ENCODE data around the gene CYP39A1.

The CYP39A1 gene

DNA sequence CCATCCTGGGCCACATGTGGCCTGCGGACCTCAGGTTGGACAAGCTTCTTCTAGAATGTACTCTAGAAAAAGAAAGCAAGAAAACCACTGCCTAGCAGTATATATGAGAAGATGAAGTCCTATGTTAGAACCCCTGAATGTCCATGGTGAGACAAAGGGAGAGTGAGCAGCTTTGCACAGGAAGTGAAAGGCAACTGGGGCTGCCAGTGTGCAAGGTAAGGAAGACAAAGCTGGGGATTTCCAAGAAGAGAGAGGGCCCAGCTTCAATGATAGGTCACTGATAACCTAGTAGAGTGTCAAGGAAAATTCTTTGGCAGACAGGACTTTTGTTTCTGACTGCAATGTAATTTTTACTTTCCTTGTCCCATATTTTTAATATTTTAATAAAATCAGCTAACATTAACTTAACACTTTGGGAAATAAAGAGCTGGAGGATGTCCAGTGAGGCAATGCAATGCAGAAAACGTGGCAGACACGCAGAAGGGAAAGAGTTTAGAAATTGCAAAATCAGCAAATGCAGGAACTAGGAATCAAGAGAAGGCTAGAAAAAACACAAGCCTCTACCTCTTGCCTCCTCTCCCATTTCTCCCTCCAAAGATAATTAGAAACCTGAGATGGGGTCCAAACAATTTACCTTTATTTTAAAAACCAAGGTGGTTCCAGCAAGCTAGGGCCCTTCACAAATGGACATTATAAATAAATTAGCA is 47.4 kb downstream of the CYP39A1 start:
- in situ Hi-C loops (cut with MboI; ENCODE audit: low pct_unique_long_range_greater_than_20kb, low sequenced_read_pairs) = no loop called here

DNA sequence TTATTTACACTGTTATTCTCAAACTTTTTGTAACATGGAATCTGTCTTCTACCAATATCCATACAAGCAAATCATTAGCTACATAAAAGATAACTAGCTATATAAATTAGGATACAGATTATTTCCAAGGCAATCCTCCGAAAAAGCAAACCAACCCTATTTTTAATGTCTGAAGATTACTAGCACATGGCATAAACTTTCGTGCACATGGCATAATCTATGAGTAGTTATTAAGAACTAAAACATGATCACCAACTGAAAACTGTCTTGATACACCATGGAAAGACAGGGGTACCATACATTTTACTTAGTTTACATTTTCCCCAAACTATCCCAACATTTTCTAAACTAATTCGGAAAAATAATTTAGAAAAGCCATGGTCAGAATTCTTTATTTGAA is 54.4 kb downstream of the CYP39A1 start:
- in situ Hi-C loops (cut with MboI; ENCODE audit: low pct_unique_long_range_greater_than_20kb, low sequenced_read_pairs) = no loop called here
- DNase-seq = no peak

More for the DNA sequence above, 47.4 kb downstream of the CYP39A1 start:
- DNase-seq = no peak

DNA sequence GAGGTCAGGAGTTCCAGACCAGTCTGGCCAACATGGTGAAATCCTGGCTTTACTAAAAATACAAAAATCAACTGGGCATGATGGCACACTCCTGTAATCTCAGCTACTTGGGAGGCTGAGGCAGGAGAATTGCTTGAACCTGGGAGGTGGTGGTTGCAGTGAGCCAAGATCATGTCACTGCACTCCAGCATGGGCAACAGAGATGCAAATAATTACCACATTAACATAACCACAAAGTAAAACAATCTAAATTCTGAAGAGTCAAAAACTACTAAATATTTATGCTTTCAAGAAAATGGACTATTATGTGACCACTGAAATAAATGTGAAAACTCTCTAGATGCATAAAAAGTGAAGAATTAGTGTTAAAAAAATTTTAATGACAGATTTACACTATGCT is 59.9 kb downstream of the CYP39A1 start:
- no peak for DNase-seq
- in situ Hi-C loops (cut with MboI; ENCODE audit: low pct_unique_long_range_greater_than_20kb, low sequenced_read_pairs) = no loop called here

DNA sequence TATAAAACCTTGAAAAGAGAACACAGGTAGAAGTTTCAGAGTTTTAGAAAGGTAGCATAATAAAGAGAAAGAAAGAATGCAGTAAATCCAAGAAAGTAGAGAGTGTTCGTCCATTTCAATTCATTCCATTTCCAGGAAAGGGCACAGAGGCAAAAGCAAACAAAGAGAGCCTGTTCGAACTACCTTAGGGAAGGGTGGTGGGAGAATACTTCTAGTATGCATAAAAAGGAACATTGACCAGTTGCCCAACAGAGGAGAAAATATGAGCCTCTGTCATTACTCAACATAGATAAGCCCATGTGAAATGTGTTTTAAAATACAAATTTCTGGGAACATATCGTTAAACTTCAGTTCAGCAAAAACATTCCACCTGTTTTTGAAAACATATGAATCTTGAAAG is 60.6 kb downstream of the CYP39A1 start:
- DNase-seq = no peak

DNA sequence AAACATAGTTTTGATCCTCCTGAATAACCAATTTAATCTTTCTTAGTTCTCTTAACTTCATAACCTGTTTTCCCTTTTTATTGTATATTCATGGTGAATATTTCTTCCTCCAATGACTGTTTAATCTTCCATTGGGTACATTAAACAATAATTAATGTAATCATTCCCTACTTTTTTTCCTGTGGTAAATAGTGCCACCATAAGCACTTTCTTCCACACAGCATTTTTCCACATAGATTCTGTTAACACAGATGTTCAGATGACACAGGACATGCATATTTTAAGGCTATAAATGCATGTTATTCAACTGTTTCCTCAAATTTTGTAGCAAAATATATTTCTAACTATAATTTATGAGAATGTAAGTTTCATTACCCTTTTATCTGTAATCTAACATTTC is 61.9 kb downstream of the CYP39A1 start:
- no peak for DNase-seq
- in situ Hi-C loops (cut with MboI; ENCODE audit: low pct_unique_long_range_greater_than_20kb, low sequenced_read_pairs) = no loop called here

More for the DNA sequence above, 60.6 kb downstream of the CYP39A1 start:
- in situ Hi-C loops (cut with MboI; ENCODE audit: low pct_unique_long_range_greater_than_20kb, low sequenced_read_pairs) = no loop called here

DNA sequence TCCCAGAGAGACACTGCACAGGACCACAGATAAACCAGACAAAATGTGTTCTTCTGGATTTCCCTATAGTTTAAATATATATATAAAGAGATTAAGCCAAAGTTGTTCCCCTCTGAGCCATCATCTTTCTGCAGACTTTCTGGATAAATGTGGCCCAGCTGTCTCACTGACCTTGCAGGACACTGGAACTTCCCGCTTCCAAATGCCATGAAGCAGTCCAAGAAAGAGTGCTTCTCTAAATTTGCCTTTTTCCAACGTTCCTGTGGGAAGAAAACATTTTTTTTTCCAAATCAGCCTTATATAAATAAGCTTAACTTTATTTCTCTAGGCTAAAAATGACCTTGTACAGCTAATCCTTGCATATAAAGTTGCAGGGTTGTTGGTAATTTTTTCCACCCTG is 65.7 kb downstream of the CYP39A1 start:
- in situ Hi-C loops (cut with MboI; ENCODE audit: low pct_unique_long_range_greater_than_20kb, low sequenced_read_pairs) = no loop called here
- no peak for DNase-seq

DNA sequence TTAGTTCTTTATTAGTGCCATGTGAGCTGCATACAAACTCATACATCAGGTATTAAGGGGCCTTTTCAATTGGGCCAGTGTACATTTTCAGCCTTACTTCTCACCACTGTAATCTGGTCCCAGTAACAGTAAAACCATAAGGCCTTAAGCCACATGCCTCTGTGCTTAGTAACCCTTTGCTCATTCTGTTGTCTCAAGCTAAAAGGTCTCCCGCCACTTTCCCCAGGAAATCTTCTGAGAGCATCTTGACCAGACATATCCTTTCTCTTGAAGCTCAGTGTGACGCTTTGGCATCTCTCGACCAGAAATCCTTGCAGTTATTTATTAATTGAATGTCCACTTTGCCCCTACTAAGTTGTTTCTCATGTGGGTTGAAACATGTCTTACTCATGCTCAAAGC is 68.0 kb downstream of the CYP39A1 start:
- in situ Hi-C loops (cut with MboI; ENCODE audit: low pct_unique_long_range_greater_than_20kb, low sequenced_read_pairs) = no loop called here
- no peak for DNase-seq

DNA sequence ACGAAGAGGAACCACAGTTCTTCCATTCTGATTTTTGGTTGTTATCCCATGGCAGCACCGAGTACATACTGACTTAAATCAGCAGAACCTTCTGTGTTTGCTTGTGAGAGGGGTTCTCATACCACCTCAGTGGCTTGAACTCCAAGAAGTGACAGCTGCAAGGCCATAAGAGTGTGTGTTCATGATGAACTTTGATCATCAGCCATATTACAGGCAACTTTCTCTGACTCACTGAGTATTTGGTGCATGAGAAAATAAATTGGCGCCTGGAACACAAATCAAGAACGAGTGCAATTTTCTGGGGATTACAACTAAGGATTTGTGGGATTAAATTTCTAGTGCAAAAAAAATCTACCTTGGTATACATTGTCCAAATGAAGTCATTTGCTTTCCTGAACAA is 68.9 kb downstream of the CYP39A1 start:
- in situ Hi-C loops (cut with MboI; ENCODE audit: low pct_unique_long_range_greater_than_20kb, low sequenced_read_pairs) = no loop called here
- no peak for DNase-seq

DNA sequence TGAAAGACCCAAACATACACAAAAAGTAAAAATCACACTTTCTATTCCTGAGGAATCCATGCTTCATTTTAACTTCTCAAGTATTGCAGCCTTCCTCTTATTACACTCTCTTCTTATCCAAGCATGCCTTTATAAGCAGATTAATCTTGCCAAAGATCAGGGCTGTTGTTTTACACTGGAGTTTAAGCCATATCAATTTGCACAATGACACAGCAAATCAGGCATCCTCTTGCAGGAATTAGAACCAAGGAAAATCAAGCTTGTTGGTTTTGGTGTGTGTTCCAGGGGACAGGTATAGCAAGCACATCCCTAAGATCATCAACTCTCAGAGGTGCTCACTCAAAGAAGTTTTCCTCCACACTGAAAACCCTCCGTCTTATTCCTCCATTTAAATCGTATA is 69.5 kb downstream of the CYP39A1 start:
- in situ Hi-C loops (cut with MboI; ENCODE audit: low pct_unique_long_range_greater_than_20kb, low sequenced_read_pairs) = no loop called here
- DNase-seq = no peak

DNA sequence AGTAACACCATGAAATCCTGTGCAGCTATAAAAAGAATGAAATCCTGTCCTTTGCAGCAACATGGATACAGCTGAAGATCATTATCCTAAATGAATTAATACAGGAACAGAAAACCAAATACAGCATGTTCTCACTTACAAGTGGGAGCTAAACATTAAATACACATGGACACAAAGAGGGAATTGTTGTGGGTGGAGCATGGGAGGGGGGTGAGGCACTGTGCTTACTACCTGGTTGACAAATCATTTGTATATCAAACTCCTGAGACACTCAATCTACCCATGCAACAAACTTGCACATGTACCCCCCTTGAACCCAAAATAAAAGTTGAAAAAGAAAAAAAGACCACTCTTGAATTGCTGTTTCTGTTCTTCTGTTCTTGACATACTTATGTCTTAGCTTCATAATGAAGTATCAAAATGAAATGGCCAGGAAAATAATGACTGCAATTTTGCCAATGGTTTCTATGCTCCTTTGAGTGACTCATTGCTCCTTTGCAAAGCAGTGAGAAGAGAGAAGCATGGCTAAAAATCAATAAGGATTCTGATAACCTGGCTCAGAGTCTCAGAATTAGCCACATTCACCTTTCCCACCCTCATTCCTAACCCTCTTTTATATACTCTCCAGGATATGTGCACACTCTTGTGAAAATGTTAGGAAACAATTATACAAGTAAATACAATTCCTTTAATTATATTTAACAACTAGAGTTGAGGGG is 71.0 kb downstream of the CYP39A1 start:
- in situ Hi-C loops (cut with MboI; ENCODE audit: low pct_unique_long_range_greater_than_20kb, low sequenced_read_pairs) = no loop called here
- no peak for DNase-seq

DNA sequence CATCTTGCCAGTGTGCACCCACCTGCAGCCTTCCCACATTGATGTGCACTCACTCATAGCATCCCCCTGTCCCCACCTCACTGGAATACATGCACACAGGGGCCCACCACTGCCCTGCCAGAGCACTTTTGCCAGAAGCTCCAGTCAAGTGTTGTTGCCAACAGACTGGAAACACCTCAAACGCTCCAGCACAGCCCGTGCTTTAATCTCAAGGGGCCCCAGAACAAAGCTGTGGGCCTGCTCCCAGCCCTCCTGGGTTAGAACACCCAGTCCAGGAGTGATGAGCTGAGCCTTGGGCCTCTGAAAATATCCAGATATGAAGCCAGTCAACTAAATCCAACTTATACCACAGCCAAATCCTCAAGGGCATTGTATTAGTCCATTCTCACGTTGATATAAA is 77.1 kb downstream of the CYP39A1 start:
- no peak for DNase-seq
- in situ Hi-C loops (cut with MboI; ENCODE audit: low pct_unique_long_range_greater_than_20kb, low sequenced_read_pairs) = no loop called here

DNA sequence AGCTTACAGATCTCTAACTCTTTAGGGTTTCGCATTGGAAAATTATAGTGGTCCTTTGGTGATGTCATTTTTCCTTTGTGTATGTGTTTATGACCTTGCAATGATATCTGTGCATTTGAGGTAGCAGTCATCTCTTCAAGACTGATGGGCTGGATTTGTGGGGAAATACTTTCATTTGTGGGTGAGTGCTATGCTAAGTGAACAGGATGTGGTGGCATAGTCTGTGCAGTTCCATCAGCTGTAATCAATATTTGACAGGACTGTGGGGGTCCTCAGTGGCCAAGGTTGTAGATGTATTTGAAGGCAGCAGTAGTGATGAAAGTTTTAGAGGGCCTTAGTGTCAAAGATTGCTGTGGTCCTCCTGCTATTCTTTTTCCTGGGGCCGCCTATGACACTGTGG is 79.5 kb downstream of the CYP39A1 start:
- DNase-seq = no peak
- in situ Hi-C loops (cut with MboI; ENCODE audit: low pct_unique_long_range_greater_than_20kb, low sequenced_read_pairs) = no loop called here

DNA sequence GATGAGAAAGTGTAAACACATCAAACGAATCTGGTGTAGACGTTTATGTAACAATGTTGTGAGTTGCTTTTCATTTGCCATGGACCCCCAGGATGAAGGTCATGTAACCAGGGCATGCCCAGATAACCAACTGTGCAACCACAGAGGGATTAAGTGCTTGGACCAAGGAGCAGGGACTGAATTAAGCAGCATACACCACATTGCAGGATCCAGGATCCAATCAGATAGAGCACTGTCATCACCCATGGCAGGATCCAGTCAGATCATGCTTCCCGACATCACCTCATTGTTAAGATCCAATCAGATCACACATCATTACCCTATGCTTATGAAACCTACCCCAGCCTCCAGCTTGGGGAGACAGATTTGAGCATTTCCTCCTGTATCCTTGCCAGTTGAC is 87.1 kb downstream of the CYP39A1 start:
- in situ Hi-C loops (cut with MboI; ENCODE audit: low pct_unique_long_range_greater_than_20kb, low sequenced_read_pairs) = no loop called here
- DNase-seq = no peak

DNA sequence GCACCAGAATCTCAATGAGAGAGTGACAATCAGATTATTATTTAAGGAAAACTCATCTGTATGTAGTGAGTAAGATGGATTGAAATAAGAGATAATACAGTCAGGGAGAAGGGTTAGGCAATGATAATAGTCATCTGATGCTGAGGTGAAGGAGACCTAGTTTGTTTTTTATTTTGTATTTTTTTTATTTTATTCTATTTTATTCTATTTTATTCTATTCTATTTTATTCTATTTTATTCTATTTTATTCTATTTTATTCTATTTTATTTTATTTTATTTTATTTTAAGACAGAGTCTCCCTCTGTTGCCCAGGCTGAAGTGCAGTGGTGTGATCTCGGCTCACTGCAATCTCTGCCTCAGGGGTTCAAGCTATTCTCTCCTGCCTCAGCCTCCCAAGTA is 88.7 kb downstream of the CYP39A1 start:
- DNase-seq = no peak
- in situ Hi-C loops (cut with MboI; ENCODE audit: low pct_unique_long_range_greater_than_20kb, low sequenced_read_pairs) = no loop called here

DNA sequence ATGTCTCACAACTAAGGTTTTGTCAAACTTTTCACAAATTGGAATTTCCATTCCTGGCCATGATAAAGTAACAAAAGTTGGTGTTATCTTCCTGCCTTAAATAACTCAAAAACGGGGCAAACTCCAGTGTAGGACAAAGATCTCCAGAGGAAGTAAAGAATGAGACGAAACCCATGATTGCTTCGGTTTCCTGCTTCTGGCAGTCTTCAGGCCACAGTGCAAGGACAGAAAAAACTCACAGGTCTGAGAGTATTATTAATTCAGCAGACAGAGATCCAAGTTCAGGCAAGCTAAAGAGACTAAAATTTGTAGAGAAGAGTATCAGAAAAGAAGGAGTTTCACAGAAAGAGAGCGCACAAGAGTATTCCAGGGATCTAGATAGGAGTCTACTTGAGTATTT is 96.6 kb downstream of the CYP39A1 start:
- in situ Hi-C loops (cut with MboI; ENCODE audit: low pct_unique_long_range_greater_than_20kb, low sequenced_read_pairs) = no loop called here

DNA sequence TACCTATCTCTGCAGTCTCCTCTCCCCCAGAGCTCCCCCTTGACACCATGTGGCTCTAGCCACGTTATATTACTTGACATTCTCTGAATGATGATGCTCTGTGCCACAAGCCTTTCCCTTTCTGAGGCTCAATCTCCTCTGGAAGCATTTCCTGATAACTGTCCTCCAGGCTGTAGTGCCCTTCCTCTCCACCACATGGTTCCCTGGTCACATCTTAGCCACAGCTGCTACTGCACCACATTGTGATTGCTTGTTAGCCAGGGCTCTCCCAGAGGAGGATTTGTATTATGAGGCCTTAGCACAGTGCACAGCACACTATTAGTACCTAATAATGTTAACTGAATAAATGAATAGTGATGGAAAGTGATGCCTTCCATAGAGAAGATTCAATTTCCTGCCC is 97.5 kb downstream of the CYP39A1 start:
- no peak for DNase-seq
- in situ Hi-C loops (cut with MboI; ENCODE audit: low pct_unique_long_range_greater_than_20kb, low sequenced_read_pairs) = no loop called here

More for the DNA sequence above, 96.6 kb downstream of the CYP39A1 start:
- no peak for DNase-seq

DNA sequence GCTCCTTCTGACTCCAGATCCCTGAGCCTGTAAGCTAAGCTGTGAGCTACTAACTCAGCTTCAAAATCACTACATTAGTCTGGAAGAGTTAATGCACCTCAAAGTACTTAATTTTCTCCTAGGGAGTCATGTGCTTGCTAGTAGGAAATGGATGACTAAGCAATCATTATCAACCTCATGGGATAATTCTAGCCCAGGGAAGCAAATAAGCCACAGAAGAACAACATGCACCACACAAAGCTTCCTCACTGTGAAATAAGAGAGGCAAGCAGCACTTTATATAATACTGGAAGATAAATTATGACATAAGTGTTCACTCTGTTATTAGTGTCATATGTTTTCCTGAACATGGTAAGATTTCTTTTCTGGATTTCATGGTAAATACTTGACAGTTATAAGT is 103.5 kb downstream of the CYP39A1 start:
- DNase-seq = no peak
- in situ Hi-C loops (cut with MboI; ENCODE audit: low pct_unique_long_range_greater_than_20kb, low sequenced_read_pairs) = no loop called here

DNA sequence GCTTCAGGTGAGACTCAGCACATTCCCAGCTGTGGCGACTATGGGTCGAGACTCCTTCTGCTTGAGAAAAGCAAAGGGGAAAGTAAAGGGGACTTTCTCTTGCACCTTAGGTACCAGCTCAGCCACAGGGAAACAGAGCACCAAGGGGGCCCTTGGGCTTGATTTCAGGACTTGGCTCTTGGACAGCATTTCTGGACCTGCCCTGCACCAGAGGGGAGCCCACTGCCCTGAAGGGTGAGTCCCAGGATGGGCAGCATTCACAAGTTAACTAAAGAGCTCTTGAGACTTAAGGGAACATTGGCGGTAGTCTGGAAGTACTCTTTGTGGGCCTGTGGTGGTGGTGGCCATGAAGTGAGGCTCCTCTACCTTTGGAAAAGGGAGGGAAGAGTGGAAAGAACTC is 111.1 kb downstream of the CYP39A1 start:
- DNase-seq = no peak
- in situ Hi-C loops (cut with MboI; ENCODE audit: low pct_unique_long_range_greater_than_20kb, low sequenced_read_pairs) = no loop called here

DNA sequence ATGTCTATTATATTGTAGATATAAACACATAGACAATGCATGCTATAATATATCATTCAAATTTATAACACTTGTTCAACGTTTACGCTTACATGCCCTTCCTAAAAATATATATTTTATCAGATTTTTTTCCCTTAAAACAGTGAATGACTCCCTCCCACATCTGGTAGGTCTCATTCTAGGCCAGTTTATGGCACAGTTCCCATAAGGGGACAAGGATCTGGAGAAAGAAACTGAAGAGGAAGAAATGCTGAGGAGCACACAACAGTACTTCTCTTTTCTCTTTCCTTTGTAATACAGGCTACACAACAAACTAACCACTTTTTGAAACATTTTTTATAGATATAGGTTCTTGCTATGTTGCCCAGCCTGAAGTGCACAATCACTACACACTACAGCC is 112.8 kb downstream of the CYP39A1 start:
- in situ Hi-C loops (cut with MboI; ENCODE audit: low pct_unique_long_range_greater_than_20kb, low sequenced_read_pairs) = no loop called here
- no peak for DNase-seq

DNA sequence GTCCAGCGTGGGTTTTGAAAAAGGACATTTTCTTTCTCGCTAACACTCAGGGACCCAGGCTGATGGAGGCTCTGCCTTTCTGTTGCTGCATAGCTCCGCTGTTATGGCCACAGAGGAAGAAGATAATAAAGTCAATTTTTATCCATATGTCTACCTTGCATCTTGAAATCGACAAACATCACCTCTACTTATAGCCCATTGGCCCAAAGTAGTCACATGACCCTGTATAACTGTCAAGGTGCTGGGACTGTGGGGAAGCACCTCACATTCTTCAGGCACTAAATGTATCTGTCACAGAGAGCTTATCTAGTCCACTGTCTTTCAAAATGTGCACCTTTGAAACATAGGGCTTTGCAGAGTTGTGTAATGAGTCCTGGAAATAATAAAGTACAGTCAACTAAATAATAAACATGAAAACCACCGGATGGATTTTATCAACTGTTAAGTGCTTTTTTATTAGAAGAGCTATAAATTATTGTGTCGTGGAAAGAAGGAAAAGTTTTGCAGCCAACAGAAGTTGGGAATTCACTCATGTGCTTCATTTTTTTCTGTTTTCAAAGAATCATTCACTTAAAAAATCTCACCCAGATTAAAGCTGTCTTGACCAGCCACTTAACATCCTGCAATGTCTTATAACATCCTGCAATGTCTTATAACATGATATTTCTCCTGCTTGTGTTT is 113.7 kb downstream of the CYP39A1 start:
- no peak for DNase-seq
- in situ Hi-C loops (cut with MboI; ENCODE audit: low pct_unique_long_range_greater_than_20kb, low sequenced_read_pairs) = no loop called here

Measured in KBM-7 (cell line).